C1 segment of cervical spinal cord (tissue), 14 donors: ENCODE results near the gene GORASP1.

Experiments used
- DNase-seq, 14 donors: peaks; one replicate each; lab custom pipeline; 2025; lab: John Stamatoyannopoulos, UW

Gene GORASP1

GRCh38 chr3:39102504-39103323 lies 4.7 kb downstream of the GORASP1 start:
- no peak for DNase-seq

DNA sequence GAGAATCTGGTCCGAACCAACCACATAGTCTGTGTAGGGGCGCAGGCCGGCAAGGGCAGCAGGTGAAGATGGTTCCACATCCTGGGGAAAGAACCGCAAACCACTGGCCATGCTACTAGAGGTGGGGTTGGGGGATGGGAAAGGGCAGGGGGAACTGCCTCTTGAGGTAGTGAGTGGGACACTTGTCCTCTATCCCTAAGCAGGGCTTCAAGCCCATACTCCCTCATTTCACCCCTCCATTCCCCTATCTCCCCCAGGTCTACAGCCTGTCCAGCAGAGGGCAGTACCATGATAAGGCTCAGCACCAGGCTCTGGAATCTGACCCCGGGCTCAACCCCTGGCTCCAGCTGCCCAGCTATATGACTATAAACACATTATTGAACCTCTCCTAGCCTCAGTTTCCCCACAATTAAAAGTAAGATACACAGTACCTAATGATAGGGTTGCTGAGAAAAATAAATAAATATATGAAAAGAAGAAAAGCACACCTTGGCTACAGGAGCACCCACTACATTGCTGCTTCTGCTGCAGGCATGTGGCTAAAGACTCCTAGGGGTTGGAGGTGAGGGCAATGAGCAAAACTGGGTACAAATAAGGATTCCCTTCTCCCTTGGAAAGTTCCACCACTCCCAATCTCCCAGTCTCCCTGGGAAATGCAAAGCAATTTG lies 6.3 kb downstream of the GORASP1 start:
- DNase-seq, result no peak

DNA sequence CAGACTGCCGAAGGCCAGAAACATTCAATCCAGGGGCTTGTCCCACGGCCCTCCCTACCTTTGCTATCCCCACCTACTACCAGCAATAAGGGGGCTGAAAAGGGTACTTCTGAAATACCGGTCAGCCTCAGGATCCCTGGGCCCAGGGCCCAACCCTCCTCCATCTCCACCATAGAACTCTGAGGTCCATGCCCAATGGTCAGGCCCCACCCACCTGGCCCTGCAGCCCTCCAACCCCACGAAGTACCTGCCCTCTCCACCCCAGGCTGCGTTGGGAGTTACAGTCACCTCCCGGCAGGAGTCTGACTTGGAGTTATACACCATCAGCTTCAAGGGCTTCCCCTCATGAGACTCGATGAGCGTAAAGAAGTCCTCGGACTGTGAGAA lies 6.9 kb downstream of the GORASP1 start:
- no peak for DNase-seq

DNA sequence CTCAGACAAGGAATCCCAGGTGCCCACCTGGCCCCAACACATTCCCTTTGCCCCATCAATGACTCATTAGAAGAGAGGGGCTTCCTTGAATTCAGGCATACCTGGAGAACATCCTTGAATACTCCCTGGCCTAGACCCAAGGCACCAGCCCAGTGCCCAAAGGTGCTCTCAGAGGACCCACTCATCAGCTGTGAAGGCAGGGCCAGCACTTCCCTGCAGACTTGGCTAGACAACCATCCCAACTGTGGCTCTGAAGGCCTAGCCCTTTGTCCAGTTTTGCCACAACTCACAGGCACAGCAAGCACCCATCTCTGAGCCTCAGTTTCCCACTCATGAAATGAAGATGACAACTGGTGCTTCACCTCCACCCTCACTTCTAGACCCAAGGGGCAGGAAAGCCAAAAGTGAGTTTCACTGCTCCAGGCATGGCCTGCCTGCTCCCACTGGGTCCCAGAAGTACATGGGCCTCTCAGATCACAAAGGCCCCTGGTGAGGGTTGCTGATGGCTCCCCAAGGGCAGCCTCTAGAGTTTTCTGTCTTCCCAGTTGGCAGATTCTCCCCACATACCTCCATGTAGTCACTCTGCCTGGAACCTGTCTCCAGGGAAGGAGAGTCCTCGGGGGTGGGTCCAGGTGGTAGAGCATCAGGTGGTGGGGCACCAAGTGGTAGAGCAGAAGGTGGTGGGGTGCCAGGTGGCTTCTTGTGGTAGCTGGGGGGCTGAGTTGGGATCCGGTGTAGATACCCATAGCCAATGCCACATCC lies 7.5 kb downstream of the GORASP1 start:
- DNase-seq, result no peak

GRCh38 chr3:39099242-39099641 lies 8.2 kb downstream of the GORASP1 start:
- no peak for DNase-seq

DNA sequence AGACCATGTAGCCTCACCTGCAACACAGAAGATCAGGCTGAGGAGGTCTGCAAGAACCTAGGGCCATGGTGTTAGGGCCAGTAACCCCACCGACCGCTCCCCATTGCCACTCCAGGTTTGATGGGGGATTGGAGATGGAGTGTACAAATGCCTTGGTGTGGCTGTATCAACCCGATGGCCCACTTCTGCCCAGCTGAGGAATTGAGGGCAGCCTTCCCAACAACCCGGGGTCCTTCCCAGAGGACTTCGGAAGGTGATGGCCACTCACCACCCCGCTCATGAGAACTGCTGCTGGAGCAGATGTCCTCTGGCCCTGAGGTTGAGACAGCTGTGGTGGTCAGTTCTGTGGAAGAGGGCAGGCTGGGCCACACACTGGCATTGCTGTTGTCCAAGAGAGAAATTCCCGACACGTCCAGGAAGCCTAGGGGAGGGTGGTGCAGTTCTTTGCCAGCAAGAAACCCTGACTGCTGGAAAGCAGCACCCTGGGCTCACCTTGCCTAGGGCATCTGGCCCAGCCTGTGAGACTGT lies 8.9 kb downstream of the GORASP1 start:
- no peak for DNase-seq

GRCh38 chr3:39097716-39098472 lies 9.5 kb downstream of the GORASP1 start:
- DNase-seq, result no peak

DNA sequence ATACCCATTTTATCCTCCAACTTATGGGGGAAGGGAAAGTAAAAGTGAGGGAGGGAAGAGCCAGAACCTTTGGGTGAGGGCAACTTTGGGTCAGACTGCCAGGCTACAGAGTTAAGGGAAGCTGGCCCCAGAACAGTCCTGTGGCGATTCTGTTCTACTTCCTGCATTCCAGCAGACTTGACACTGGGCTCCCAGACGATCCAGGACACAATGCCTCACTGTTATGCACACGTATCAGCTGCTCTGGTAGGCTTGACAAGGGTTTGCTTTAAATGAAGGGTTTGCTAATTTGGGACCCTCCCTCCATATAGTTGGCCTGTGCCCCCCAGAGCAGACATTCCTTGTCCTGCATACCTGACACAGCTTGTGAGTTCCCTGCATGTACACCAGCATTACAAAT lies 10.7 kb downstream of the GORASP1 start:
- DNase-seq, result peak in 7 of 14 donors; percentile 15 to 50 (median 26)

GRCh38 chr3:39095778-39096177 lies 11.6 kb downstream of the GORASP1 start:
- DNase-seq, result peak in 1 of 14 donors; percentile 28

DNA sequence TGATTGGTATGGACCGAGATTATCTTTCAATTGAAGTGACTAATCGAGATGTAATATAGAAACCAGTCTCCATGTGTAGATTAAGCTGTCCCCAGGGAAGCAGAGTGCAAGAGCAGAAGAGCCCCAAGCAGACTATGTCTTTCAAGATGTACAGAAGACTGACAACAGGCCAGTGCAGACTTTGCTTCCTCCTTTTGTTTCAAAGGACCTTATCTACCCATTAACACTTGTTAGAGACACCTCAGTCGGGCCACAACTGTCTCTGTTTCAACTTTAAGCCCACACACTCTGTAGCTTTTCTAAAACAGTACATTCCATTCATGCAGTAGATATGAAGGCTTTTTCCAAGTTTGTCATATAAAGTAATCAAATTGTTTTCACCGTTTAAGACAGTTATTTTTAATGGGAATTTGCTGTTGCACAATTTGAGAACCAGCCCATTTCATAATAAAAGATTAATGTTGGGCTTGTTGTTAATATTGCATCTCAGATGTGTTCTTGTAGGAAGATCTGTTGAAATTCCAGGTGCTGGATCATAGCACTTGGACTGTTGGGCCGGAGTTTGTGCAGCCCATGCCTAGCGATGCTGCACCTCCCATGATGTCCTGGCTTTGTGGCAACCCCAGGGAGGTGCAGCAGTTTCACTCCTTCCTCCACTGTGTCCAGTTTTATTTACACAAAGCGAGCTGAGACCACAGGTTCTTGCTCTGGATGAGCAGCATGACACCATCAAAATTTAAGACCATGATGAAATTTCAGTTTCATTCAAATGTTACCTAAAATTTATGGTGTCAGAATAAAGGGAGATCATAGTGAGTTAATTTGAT lies 12.4 kb downstream of the GORASP1 start:
- no peak for DNase-seq

DNA sequence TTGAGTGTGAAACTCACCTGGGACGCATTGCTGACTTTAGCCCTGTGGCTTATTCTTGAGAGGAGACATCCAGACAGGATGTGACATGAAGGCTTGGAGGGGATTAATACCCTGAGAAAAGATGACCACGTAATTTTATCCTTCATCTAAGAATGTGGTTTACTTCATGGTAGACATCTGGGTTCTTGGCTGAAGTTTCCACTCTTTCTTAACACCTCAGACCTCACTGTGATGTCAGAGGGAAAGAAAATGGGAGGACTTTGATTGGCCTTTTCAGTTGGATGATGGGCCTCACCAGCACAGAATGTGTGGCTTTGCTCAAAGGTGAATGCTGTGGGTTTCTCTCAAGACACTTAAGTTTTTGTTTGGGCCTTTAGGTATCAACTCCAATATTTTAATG lies 16.5 kb downstream of the GORASP1 start:
- DNase-seq, result no peak

DNA sequence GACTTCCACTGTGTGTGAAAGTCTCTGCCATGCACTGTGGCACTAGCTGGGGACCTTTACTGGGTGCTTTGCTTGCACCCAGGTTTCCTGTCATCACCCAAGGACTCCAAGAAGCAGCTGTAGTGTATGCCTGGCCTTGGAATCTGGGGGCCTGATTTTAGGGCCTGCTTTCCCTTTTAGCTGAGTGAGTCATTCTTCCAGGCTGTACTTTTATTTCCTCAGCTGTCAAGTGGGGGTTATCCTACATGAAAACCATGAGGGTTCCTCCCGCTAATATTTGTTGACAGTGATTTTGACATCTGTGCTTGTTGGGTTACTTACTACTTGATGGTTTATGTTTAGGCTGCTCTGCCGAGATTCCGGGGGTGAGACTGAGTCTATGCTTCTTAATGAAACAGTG lies 18.5 kb downstream of the GORASP1 start:
- no peak for DNase-seq

DNA sequence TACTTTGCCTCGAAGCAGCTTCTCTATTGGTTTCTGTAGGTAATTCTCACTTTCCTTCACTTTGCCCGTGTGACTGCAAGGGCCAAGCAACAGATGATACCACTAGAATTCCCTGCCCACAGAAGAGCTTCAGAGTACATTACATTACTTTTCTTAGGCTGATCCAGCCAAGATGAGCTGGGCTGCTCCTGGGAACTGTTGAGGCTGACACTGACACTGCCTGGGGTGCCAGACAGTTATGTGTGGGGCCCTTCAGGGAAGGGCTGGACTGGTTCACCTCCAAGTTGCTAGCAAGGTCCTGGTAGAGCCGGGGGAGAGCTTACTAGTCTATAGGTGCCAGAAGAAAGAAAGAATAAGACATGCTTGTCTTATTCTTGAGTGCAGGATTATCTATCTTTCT lies 19.0 kb downstream of the GORASP1 start:
- DNase-seq, result no peak

DNA sequence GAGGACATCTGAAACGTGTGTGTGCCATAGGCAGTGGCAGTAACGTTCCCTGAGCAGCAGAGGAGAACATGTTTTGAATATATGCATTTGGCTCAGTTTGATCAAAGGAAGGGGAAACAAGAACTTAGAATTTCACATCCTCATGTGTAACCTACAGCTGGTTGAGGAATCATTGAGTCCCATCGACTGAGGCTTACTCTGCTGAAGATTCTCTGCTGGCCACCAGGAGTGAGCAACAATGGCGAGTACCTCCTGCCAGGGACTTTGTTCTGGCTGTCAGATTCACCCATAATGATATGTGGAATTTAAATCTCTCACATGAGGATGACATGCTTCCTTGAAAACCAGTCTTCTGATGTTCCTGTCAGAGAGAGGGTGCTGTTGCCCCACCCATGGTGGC lies 21.3 kb downstream of the GORASP1 start:
- DNase-seq, result no peak

DNA sequence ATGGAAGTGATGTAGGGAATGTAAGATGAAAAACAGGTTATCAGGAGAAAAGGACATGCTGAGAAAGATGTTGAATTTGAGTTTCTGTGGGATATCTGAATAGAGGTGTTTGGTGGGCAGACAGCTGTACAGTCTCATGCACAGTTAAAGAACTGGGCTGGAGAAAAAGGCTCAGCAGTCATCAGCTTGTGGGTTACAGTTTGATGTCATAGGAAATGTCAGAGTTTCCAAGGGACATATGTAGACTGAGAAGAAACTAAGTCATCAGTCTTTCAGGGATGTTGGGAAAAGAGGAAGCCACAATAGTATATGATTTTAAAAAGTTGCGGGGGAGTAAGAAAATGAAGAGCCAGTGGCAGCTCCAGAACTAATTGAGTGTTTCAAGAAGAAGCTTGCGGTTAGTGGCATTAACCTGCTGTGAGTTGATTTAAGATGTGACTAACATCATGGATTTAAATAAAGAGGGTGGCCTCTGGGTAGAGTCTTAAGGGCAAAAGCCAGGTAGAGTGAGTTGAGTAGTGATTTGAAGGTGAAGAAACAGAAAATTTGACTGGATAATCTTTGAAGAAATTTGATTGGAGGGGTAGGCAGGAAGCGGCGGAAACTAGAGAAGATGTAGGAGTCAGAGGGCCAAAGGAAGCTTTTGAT lies 24.6 kb downstream of the GORASP1 start:
- no peak for DNase-seq

GRCh38 chr3:39080026-39080425 lies 27.4 kb downstream of the GORASP1 start:
- DNase-seq, result no peak

- DNase-seq, result no peak
Measured at GRCh38 chr3:39079530-39079929, 27.9 kb downstream of the GORASP1 start.

- no peak for DNase-seq
Measured at GRCh38 chr3:39075910-39076309, 31.5 kb downstream of the GORASP1 start.

DNA sequence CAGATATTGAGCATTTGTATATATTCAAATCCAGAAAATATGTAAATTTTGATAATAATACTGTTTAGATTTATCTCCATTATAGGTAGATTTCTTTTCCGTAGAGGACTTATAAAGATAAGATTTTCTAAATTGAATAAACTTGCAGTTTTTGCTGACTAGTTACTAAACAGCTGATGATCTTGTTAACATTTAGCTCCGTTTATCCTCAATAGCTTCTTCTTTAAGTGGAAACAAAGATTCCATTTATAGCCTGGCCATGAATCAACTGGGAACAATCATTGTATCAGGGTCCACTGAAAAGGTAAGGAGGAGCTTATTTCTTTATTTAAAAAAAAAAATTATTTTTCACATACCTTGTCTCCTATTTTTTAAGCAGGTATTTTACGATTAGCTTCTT lies 38.9 kb downstream of the GORASP1 start:
- no peak for DNase-seq

GRCh38 chr3:39067286-39067685 lies 40.1 kb downstream of the GORASP1 start:
- DNase-seq, result no peak
